Prostate gland (tissue), 2 donors: ENCODE results near the gene MLLT1. TPM values are rescaled to one million over a fixed set of nuclear protein-coding genes. Genes with fewer than 3 reads are reported as not detected.
A peak's percentile ranks its signal among the peaks of the same experiment; 100 is the strongest.

Source experiments
- DNase-seq: peaks from one replicate; pipeline ENCODE4 v3.0.0-alpha.2; 2019; ENCODE audit warnings: low spot score
- H3K27ac ChIP-seq, 2 donors: fragments of 200-600 bp; sonication (generic); 2 replicates each; pipeline ENCODE4 v1.5.1; 2017 to 2019
- H3K27me3 ChIP-seq: fragments of 200-600 bp; sonication (generic); replicated peaks from 2 replicates; pipeline ENCODE4 v1.5.1; 2019; ENCODE audit not compliant: insufficient read depth
- H3K36me3 ChIP-seq, 2 donors: fragments of 200-600 bp; sonication (generic); 1 replicate in 1 of 2; 2 replicates in 1 of 2; pipeline versions ENCODE4 v1.5.1 to v1.8.1; 2017 to 2019
- H3K4me1 ChIP-seq: fragments of 200-600 bp; sonication (generic); replicated peaks from 2 replicates; pipeline ENCODE4 v1.5.1; 2019
- H3K4me3 ChIP-seq, 2 donors: fragments of 200-600 bp; sonication (generic); 2 replicates each; pipeline ENCODE4 v1.5.1; 2017 to 2019
- H3K9me3 ChIP-seq: fragments of 200-600 bp; sonication (generic); 2 replicates; pipeline ENCODE4 v1.5.1; 2017
- POLR2A ChIP-seq: fragments of 450-650 bp; IDR thresholded peaks from one replicate; pipeline ENCODE4 v1.6.1; 2016; ENCODE audit warnings: antibody characterized with exemption, mild to moderate bottlenecking
- POLR2AphosphoS5 ChIP-seq: sonication (generic); formaldehyde crosslinking; IDR thresholded peaks from one replicate; pipeline ENCODE4 v1.6.1; 2017; ENCODE audit warnings: antibody characterized with exemption
- whole genome bisulfite sequencing: methylation state at CpG from one replicate; pipeline ENCODE4 v1.1.5; 2018; 5-methylcytosine and 5-hydroxymethylcytosine counted together
- intact Hi-C: fragments of 100-400 bp; cut with DNase I; formaldehyde crosslinking; loops from one replicate; pipeline ENCODE4 v1.14.2; 2022
- total RNA-seq, 2 donors: library from RNA; depleted of rRNA; stranded (reverse); fragments of >200 nt; gene quantifications; one replicate each; pipeline ENCODE4 v1.1.0, GENCODE V29; 2016
- TF ChIP-seq, protein P1 (sequence below), 4 experiments: fragments of 200-600 bp in 2 of 4; fragments of 450-650 bp in 2 of 4; sonication (generic) in 2 of 4; IDR thresholded peaks; 1 replicate in 3 of 4; 2 replicates in 1 of 4; pipeline ENCODE4 v1.5.1; 2016 to 2019; ENCODE audit warnings: antibody characterized with exemption in 4 of 4, mild to moderate bottlenecking in 2 of 4, moderate library complexity in 2 of 4

MLLT1 gene
- total RNA-seq, 2 donors from 2014 or later, result 39.9 to 41.4 TPM

DNA sequence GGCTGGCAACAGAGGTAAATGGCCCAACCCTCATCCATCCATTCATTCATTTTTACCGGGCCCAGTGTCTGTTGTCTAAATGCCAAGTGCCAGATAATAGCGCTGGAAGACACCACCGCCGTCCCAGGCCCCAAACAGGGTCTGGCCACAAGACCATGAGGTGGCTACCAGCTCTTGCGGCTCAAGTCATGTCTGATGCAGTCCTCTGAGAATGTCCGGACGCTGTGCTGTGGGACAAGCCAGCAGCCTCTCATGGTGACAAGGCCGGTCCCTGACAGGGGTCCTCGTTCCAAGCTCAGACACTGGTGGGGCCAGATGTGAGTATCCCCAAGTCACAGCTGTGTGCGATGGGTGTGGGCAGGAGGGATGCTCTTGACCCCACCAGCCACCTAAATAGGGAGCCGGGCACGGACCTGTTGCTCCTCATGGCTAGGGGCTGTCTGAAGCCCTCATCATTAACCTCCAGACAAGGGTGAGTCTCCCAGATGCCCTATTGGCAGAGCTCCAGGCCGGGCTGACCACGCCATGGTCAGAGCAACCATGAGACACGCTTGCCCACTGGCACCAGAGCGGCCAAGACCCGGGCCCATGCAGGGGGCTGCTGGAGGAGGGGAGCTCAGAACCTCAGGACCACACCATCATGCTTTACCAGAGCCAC is 58.4 kb downstream of the MLLT1 start:
- no peaks in the 10 kb centered on the region for H3K9me3 ChIP-seq
- TF ChIP-seq, protein P1, sequence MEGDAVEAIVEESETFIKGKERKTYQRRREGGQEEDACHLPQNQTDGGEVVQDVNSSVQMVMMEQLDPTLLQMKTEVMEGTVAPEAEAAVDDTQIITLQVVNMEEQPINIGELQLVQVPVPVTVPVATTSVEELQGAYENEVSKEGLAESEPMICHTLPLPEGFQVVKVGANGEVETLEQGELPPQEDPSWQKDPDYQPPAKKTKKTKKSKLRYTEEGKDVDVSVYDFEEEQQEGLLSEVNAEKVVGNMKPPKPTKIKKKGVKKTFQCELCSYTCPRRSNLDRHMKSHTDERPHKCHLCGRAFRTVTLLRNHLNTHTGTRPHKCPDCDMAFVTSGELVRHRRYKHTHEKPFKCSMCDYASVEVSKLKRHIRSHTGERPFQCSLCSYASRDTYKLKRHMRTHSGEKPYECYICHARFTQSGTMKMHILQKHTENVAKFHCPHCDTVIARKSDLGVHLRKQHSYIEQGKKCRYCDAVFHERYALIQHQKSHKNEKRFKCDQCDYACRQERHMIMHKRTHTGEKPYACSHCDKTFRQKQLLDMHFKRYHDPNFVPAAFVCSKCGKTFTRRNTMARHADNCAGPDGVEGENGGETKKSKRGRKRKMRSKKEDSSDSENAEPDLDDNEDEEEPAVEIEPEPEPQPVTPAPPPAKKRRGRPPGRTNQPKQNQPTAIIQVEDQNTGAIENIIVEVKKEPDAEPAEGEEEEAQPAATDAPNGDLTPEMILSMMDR (IDR thresholded peaks at IDR 0.05), result no peak
- TF ChIP-seq POLR2AphosphoS5, result no peak
- TF ChIP-seq POLR2A, result no peak
- no peaks in the 10 kb centered on the region for H3K4me1 ChIP-seq
- H3K36me3 ChIP-seq, result peaks cover 0 to 5% of the 10 kb centered on the region in 2 donors
- 88% methylated on average over 17 of the region's 17 CpGs for WGBS
- no peaks in the 10 kb centered on the region for H3K27me3 ChIP-seq
- H3K27ac ChIP-seq, result no peak overlapping the region
- intact Hi-C loops, result loop anchor here (5.0 kb wide), 1 partner anchor 196 kb away; no protein-coding TSS in a partner anchor
- no peak for DNase-seq
- H3K4me3 ChIP-seq, result no peak overlapping the region

DNA sequence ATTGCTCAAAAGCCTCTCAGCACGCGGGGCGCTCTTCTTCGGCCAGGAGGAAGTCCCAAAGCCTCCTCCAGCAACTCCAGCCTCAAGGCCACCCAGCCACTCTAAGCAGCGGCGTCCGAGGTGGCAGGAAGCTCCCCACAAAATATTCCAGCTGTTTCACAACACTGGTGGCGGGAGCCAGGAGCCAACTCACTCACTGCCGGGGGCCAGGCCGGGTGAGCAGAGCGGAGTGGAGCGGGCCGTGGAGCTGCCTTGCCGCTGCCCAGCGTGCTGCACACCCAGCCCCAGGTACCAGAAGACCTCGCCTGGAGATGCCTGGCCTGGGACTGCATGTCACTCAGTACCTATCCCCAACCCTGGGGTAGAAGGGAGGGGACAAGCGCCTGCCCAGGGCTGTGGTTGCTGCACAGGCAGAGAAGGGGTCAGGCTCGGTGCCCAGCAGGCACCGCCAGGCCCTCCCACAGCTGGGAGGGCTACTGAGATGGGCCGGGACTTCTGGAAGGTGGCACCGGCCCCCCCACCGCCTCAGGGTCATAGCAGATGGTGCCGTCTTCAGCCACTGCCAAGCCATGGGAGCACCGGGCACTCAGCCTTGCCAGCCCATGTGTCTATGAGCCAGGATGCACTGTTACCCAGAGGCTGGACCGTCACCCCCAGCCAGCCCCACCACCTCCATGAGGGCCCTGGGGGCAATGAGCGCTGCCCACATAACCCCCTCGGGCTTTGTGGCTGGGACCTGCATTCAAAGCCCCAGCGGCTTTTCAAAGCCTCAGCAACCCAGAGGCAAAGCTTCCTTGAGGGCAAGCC is 59.2 kb downstream of the MLLT1 start:
- no peak for TF ChIP-seq POLR2A
- no peak for TF ChIP-seq POLR2AphosphoS5
- TF ChIP-seq, protein P1 (IDR thresholded peaks at IDR 0.05), result no peak
- H3K4me3 ChIP-seq, result no peak overlapping the region
- H3K36me3 ChIP-seq, result peaks cover 0 to 5% of the 10 kb centered on the region in 2 donors
- no peaks in the 10 kb centered on the region for H3K9me3 ChIP-seq
- H3K27me3 ChIP-seq, result no peaks in the 10 kb centered on the region
- WGBS, result 65% methylated on average over 20 of the region's 28 CpGs
- no peak for DNase-seq
- no peaks in the 10 kb centered on the region for H3K4me1 ChIP-seq
- no peak overlapping the region for H3K27ac ChIP-seq
- intact Hi-C loops, result loop anchor here (5.0 kb wide), 1 partner anchor 197 kb away; no protein-coding TSS in a partner anchor

DNA sequence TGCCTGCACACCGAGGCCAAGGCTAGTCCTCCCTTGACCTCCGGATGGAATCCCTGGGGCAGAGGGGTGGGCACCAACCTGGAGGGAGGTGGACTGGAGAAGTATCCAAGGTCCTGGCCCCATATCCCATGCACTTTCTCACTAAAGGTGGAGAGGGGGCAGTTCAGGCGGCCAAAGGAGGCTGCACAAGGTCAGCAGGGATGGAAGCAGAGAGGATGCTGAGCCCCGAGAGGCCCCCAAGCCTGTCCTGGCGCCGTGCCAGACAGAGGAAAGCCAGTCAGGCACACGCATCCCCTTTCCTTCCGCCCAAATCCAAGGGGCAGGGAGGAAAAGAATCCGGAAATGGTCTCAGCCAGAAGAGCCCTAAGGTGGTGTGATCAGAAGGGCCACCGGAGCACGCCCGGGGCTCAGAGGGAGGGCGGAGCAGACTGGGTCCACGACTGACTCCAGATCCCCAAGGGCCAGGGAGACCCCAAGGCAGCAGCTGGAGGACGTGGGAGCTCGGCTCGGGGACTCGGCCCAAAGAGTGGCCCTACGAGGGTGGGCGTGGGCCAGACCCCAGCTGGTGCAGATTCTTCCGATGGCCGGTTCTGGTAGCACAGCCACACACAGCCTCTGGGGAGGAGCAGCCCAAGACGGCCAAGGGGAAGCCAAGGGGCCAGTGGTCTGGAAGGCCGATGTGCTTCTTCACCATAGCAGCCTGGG is 60.0 kb downstream of the MLLT1 start:
- H3K4me3 ChIP-seq, result no peak overlapping the region
- intact Hi-C loops, result loop anchor here (2.0 to 5.0 kb wide), 4 partner anchors 58 to 198 kb away; partner anchors contain the start of gene MLLT1
- H3K9me3 ChIP-seq, result no peaks in the 10 kb centered on the region
- no peaks in the 10 kb centered on the region for H3K4me1 ChIP-seq
- peaks cover 0 to 7% of the 10 kb centered on the region in 2 donors for H3K36me3 ChIP-seq
- H3K27me3 ChIP-seq, result no peaks in the 10 kb centered on the region
- no peak overlapping the region for H3K27ac ChIP-seq
- TF ChIP-seq, protein P1 (IDR thresholded peaks at IDR 0.05), result peak in 1 of 4 experiments; percentile 3
- no peak for TF ChIP-seq POLR2A
- 45% methylated on average over 21 of the region's 24 CpGs for WGBS
- no peak for DNase-seq

DNA sequence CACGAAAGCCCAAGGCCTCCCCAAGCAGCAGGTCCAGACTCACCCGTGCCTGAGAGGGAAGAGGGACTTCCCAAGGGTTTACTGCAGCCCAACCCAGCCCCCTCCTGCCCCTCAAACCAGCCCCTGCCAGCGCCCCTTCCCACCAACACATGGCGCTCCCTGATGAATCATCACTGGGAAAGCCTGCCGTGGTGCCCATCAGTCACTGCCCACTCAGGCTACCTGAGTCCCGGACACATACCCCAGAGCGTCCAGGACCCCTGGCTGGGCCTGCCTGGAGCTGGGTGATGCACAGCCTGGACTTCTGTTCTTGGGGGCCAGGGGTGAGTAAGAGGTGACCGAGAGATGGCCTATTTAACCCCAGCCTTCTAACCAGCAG is 60.6 kb downstream of the MLLT1 start:
- intact Hi-C loops, result loop anchor here (2.0 to 5.0 kb wide), 3 partner anchors 58 to 172 kb away; partner anchors contain the start of gene MLLT1
- no peak for TF ChIP-seq POLR2AphosphoS5
- Histone ChIP-seq H3K9me3 (no peaks in the 10 kb centered on the region), H3K36me3 (peaks cover 0 to 11% of the 10 kb centered on the region in 2 donors), H3K27ac (no peak overlapping the region), H3K4me1 (no peaks in the 10 kb centered on the region), H3K27me3 (no peaks in the 10 kb centered on the region), H3K4me3 (no peak overlapping the region)
- 62% methylated on average over 8 of the region's 8 CpGs for WGBS
- no peak for DNase-seq
